NCI-H1694 (cell line): ENCODE measurements around the gene ZIC4.

Source experiments
- DNase-seq: peaks from one replicate; lab custom pipeline; 2025; lab: John Stamatoyannopoulos, UW

The ZIC4 gene

DNA sequence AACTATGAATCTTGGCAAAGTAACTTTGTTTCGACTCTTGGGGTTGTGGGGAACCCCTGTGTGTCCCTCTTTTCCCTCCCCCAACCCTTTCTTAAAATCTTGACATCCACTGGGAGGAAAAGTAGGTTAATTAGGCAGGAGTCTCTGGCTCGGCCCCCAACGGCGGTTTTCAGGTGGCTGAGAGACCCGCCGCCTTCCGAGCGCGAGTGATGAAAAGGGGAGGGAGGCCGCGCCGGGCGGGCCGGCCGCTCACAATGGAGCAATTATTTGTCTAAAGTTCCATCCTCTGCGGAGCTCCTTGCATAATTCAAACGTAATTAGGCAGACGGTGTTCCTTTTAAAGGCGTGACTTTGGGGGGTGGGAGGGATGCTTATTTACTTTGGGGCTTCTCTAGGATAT, 51.7 kb downstream of the ZIC4 start:
- no peak for DNase-seq

DNA sequence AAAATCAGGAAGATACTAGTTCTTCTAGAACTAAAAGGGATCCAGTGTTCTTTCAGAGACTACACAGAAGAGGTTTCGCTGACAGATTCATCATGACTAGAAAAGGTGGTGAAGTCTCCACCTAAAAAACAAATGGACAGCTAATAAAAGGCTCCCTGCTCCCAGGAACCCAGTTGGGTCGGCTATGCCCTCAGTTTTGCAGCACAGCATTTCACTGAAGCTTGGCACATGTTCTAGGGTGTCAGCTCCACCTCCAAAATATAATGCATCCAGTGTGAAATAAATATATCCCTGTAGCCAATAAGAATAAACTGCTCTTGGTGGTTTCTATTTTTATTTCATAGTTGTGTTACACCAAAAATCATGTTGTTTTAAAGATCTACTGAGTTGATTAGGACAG, 55.0 kb downstream of the ZIC4 start:
- no peak for DNase-seq

DNA sequence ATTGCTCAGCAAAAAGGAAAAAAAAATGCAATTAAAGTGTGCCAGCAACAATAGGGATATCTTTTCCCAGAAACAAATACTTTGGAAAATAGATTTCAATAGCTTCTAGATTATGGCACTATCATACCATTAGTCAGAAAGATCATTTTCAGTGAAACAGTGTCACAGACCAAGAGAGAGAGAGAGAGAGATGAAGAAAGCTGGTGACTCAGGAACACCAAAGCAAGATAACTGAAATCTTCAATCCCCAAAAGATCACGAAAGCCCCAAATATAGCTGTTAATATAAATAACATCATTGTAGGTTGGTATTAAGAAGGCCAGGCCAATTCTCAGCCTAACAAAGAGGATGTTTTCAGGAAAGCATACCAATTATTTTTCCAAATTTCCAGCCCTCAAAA, 57.4 kb downstream of the ZIC4 start:
- DNase-seq: no peak

DNA sequence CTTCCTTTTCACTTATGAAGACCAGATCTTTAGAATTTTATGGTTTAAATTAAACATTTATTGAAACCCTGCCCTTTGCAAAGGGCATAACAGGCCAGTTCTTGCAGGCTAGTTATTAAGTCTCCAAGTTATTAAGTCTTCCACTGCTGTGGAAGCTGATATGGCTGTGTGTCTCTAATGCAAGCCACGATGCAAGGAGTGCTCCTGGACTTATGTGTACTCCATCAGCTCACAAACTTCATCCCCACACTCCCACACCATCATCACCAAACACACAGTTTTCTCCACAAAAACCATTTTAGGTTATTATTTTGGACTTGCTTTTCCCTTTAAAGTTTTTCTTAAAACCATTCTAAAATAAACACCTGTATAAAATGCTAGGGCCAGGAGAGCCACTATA, 62.4 kb downstream of the ZIC4 start:
- DNase-seq: no peak

DNA sequence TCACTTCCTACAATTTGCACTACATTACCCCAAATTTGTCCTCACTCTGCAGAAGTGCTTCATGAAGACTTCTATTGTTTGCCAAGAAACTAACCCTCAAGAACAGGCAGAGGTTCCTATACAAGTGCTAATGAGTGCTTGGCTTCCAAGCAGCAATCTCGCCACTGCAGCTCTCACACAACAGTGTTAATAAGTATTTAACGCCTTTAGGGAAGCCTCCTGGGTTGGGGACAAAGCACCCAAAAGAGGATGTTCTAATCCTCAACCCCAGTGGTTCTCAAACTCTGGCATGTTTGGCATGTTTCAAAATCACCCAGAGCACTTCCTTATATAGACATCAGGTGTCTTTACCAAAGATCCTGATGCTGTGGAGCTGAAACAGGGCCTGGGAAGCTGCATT, 64.6 kb downstream of the ZIC4 start:
- DNase-seq: no peak

DNA sequence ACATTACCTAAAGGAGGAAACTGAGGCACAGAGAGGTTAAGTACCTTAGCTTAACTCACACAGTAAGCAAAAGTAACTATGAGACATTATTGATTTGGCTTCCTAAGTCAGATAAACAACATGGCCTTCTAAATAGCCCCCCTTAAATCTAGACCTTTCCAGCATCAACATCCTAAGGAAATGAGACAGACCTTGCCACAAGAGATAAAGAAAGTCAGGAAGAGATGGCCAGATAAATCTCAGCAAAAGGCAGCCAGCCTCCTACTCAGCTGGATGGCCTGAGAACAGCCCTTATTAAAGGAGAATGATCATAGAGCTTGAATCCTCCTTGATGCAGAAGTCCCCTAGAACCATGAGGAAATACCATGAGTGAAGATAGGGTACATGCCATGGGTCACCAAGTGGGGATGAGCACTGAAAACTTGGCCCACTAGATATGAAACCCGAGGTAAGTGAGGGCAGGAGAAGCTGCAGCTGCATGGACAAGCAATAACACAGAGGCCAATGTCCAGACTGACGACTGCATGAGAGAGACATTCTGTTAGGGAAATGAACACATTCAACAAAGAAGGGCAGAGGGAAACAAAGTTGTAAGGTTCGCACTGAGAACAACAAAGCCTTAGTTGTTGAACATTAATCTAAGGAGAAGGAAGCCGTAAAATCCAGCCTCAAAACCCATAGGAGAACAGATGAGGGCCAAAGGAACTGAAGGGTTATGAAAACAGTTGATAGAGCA, 69.6 kb downstream of the ZIC4 start:
- no peak for DNase-seq
